HCT116 (cell line): ENCODE data around the gene SGCA. TPM values are rescaled to one million over a fixed set of nuclear protein-coding genes. Genes with fewer than 3 reads are reported as not detected.

Experiments
- ATAC-seq: fragments of 200-7000 bp; cut with Tn5 transposase; 2 replicates; pipeline ENCODE4 v1.9.1; 2020; ENCODE audit warnings: mild to moderate bottlenecking, moderate library complexity
- BruUV-seq: library from RNA; stranded (reverse); fragments of 400-500 nt; replicated peaks from 2 replicates; lab custom pipeline; 2021; lab: Mats Ljungman, UMichigan
- CTCF ChIA-PET: fragments of 300-600 bp; sonication (Branson Sonifier 250); formaldehyde crosslinking; loops from one replicate; lab custom pipeline; 2021; ENCODE audit warnings: antibody characterized with exemption; lab: Charles Lee
- POLR2A ChIA-PET: fragments of 300-600, 350-600 bp; sonication (Branson Sonifier 250); formaldehyde crosslinking; loops from one replicate; lab custom pipeline; 2021; ENCODE audit warnings: antibody characterized with exemption; lab: Charles Lee
- RAD21 ChIA-PET, 2 experiments: fragments of 300-600 bp; sonication (Branson Sonifier 250); formaldehyde crosslinking; loops; one replicate each; lab custom pipeline; 2023; ENCODE audit warnings: low total read pairs in 2 of 2; ENCODE audit not compliant: uncharacterized antibody in 2 of 2, unreplicated experiment in 2 of 2, low non-redundant PET in 1 of 2; lab: Charles Lee
- DNase-seq: peaks from one replicate; pipeline ENCODE4 v3.0.0-alpha.2; 2010; ENCODE audit warnings: low read depth, low spot score
- H2AFZ ChIP-seq: fragments of 200-600 bp; shearing (Covaris generic), sonication (generic); 2 replicates; pipeline ENCODE4 v1.6.1; 2017; ENCODE audit warnings: low read depth, mixed run types, mixed read lengths, antibody characterized with exemption, low read length; ENCODE audit not compliant: poor library complexity, severe bottlenecking
- H3K27ac ChIP-seq: 2 replicates; pipeline ENCODE4 v1.5.1; 2012; ENCODE audit warnings: low read depth, low read length
- H3K27me3 ChIP-seq: fragments of 200-600 bp; sonication (generic); 2 replicates; pipeline ENCODE4 v1.6.1; 2016; ENCODE audit warnings: mixed run types, low read length, mixed read lengths; ENCODE audit not compliant: insufficient read depth
- H3K36me3 ChIP-seq, 2 experiments: fragments of 200-500 bp in 1 of 2; fragments of 200-600 bp in 1 of 2; sonication (Bioruptor generic) in 1 of 2; sonication (generic) in 1 of 2; 2 replicates each; pipeline versions ENCODE4 v1.5.1 to v1.6.1; 2014 to 2016; ENCODE audit warnings: low read length in 2 of 2, inconsistent platforms in 1 of 2, mixed read lengths in 1 of 2, mixed run types in 1 of 2; ENCODE audit not compliant: insufficient read depth in 2 of 2, control insufficient read depth in 1 of 2
- H3K4me1 ChIP-seq, 2 experiments: fragments of 200-600 bp in 1 of 2; sonication (generic) in 1 of 2; 2 replicates each; pipeline versions ENCODE4 v1.5.1 to v1.6.1; 2012 to 2017; ENCODE audit warnings: low read length in 2 of 2, inconsistent platforms in 1 of 2, mild to moderate bottlenecking in 1 of 2, mixed read lengths in 1 of 2, mixed run types in 1 of 2, moderate library complexity in 1 of 2; ENCODE audit not compliant: insufficient read depth in 2 of 2, control insufficient read depth in 1 of 2
- H3K4me2 ChIP-seq: fragments of 200-600 bp; sonication (generic); 2 replicates; pipeline ENCODE4 v1.6.1; 2017; ENCODE audit warnings: mixed run types, low read length, mixed read lengths
- H3K4me3 ChIP-seq, 2 experiments: fragments of 200-600 bp in 1 of 2; sonication (generic) in 1 of 2; replicated peaks in 1 of 2; 2 replicates each; pipeline ENCODE4 v1.5.1; 2011 to 2016; ENCODE audit warnings: low read length in 2 of 2, control low read depth in 1 of 2, low read depth in 1 of 2, mild to moderate bottlenecking in 1 of 2, mixed read lengths in 1 of 2, mixed run types in 1 of 2
- H3K79me2 ChIP-seq: fragments of 200-600 bp; sonication (generic); 2 replicates; pipeline ENCODE4 v1.6.1; 2017; ENCODE audit warnings: mild to moderate bottlenecking, mixed run types, low read length, moderate library complexity, mixed read lengths; ENCODE audit not compliant: insufficient read depth
- H3K9ac ChIP-seq: fragments of 200-600 bp; sonication (generic); 2 replicates; pipeline ENCODE4 v1.6.1; 2016; ENCODE audit warnings: low read length, mixed read lengths
- H3K9me2 ChIP-seq: fragments of 200-600 bp; sonication (generic), shearing (Covaris generic); 2 replicates; pipeline ENCODE4 v1.6.1; 2017; ENCODE audit warnings: mixed run types, mild to moderate bottlenecking, moderate library complexity; ENCODE audit not compliant: insufficient read depth
- H3K9me3 ChIP-seq, 2 experiments: fragments of 200-500 bp in 1 of 2; fragments of 200-600 bp in 1 of 2; sonication (Bioruptor generic) in 1 of 2; sonication (generic) in 1 of 2; 2 replicates each; pipeline ENCODE4 v1.6.1; 2014 to 2017; ENCODE audit warnings: low read length in 2 of 2, mixed read lengths in 2 of 2, inconsistent platforms in 1 of 2, low read depth in 1 of 2, mild to moderate bottlenecking in 1 of 2, mixed run types in 1 of 2, moderate library complexity in 1 of 2; ENCODE audit not compliant: control insufficient read depth in 1 of 2, insufficient read depth in 1 of 2
- H4K20me1 ChIP-seq: fragments of 200-600 bp; sonication (generic), shearing (Covaris generic); 2 replicates; pipeline ENCODE4 v1.6.1; 2017; ENCODE audit warnings: mixed run types, mild to moderate bottlenecking, moderate library complexity; ENCODE audit not compliant: insufficient read depth
- CBX3 ChIP-seq: IDR thresholded peaks from 2 replicates; pipeline ENCODE4 v1.6.1; 2012; ENCODE audit warnings: low read depth
- CEBPB ChIP-seq: IDR thresholded peaks from 2 replicates; pipeline ENCODE4 v1.6.1; 2012; ENCODE audit warnings: low read depth
- ELF1 ChIP-seq: IDR thresholded peaks from 2 replicates; pipeline ENCODE4 v1.6.1; 2012; ENCODE audit warnings: low read depth, borderline replicate concordance
- EZH2 ChIP-seq: fragments of 200-600 bp; sonication (generic); IDR thresholded peaks from 2 replicates; pipeline ENCODE4 v1.6.1; 2017; ENCODE audit warnings: antibody characterized with exemption, mixed run types
- JUND ChIP-seq: IDR thresholded peaks from 2 replicates; pipeline ENCODE4 v1.6.1; 2012
- POLR2A ChIP-seq: IDR thresholded peaks from 2 replicates; pipeline ENCODE4 v1.7.0; 2011; ENCODE audit warnings: borderline replicate concordance; ENCODE audit not compliant: insufficient read depth, insufficient read length; ENCODE audit errors: extremely low read depth
- RAD21 ChIP-seq: IDR thresholded peaks from 2 replicates; pipeline ENCODE4 v1.6.1; 2012; ENCODE audit warnings: low read depth, mild to moderate bottlenecking
- SIN3A ChIP-seq: IDR thresholded peaks from 2 replicates; pipeline ENCODE4 v1.6.1; 2012; ENCODE audit warnings: low read depth
- SP1 ChIP-seq: IDR thresholded peaks from 2 replicates; pipeline ENCODE4 v1.6.1; 2012; ENCODE audit warnings: low read depth
- SRF ChIP-seq: IDR thresholded peaks from 2 replicates; pipeline ENCODE4 v1.6.1; 2012; ENCODE audit warnings: low read depth
- TCF7L2 ChIP-seq: IDR thresholded peaks from 2 replicates; pipeline ENCODE4 v1.7.0; 2011; ENCODE audit warnings: borderline replicate concordance, inconsistent platforms; ENCODE audit not compliant: insufficient read depth, insufficient read length; ENCODE audit errors: extremely low read depth
- YY1 ChIP-seq: IDR thresholded peaks from 2 replicates; pipeline ENCODE4 v1.6.1; 2011; ENCODE audit warnings: low read length, low read depth, moderate library complexity, mild to moderate bottlenecking; ENCODE audit not compliant: insufficient replicate concordance; ENCODE audit errors: extremely low read depth
- intact Hi-C: fragments of 100-400 bp; cut with micrococcal nuclease; formaldehyde crosslinking; loops from 2 replicates; pipeline ENCODE4 v1.10.0; 2022
- total RNA-seq: library from RNA; stranded (reverse); gene quantifications from one replicate; pipeline ENCODE4 v1.2.1, GENCODE V29; 2021; ENCODE audit not compliant: unreplicated experiment
- TF ChIP-seq, protein P1 (sequence below), 3 experiments: fragments of 200-600 bp in 1 of 3; sonication (generic) in 1 of 3; IDR thresholded peaks in 2 of 3; conservative IDR thresholded peaks in 1 of 3; 2 replicates each; pipeline ENCODE4 v1.5.1; 2012 to 2017; ENCODE audit warnings: low read depth in 2 of 3, low read length in 2 of 3, antibody characterized with exemption in 1 of 3, borderline replicate concordance in 1 of 3, control low read depth in 1 of 3, mild to moderate bottlenecking in 1 of 3, mixed read lengths in 1 of 3, mixed run types in 1 of 3, moderate library complexity in 1 of 3; ENCODE audit not compliant: insufficient read depth in 1 of 3
- TF ChIP-seq, protein P2 (sequence below): IDR thresholded peaks from 2 replicates; pipeline ENCODE4 v1.6.1; 2012
- TF ChIP-seq, protein P3 (sequence below): IDR thresholded peaks from 2 replicates; pipeline ENCODE4 v1.6.1; 2012
- TF ChIP-seq, protein P4 (sequence below): IDR thresholded peaks from 2 replicates; pipeline ENCODE4 v1.6.1; 2011; ENCODE audit warnings: mild to moderate bottlenecking, low read length, moderate library complexity; ENCODE audit not compliant: insufficient replicate concordance; ENCODE audit errors: extremely low read depth

The SGCA gene
- total RNA-seq, 1 experiment from 2014 or later = 0.37 TPM

DNA sequence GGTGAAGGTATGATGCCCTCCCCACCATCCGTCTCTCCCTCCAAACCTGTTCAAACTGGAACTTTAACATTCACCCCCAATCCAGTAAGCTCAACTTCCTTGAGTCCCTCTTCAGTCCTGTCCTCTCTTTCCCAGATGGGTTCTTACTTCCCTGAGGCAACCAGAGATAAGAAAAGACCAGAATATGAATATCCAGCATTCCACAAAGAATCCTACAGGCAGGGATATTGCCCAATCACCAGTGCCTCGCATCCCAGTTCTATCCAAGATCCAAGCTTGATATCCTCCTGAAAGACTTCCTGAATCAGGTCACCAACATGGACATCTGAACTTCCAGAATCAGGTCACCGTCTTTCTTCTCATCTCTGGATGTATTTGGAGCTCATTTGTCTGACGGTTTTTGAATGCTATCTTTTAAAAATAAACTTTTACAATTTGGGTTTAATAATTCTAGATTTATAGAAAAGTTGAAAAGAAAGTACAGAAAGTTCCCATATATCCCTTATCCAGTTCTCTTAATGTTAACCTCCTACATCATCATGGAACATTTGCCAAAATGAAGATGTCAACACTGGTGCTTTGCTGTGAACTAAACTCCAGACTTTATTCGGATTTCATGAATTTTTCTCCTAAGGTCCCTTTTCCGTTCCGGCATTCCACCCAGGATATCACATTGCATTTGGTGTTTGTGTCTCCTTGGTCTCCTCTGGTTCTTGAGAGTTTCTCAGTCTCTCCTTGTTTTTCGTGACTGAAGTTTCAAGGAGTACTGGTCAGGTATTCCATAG is 49.4 kb downstream of the SGCA start:
- ATAC-seq = no peak
- Histone ChIP-seq H3K27me3 (no peaks in the 10 kb centered on the region), H3K9me2 (no peaks in the 10 kb centered on the region), H2AFZ (peak overlapping the region; percentile 60), H3K4me1 (peaks cover 33 to 44% of the 10 kb centered on the region in 2 experiments)
- CTCF ChIA-PET = interaction anchor here (5.0 kb wide), 1 partner anchor 15 kb away, joined by 46 read pairs; the partner anchor contains the start of gene COL1A1
- POLR2A ChIA-PET = interaction anchor here (1.0 kb wide), 1 partner anchor 18 kb away, joined by 3 read pairs; no protein-coding TSS in a partner anchor
- TF ChIP-seq EZH2 (no peak), SIN3A (no peak), CEBPB (no peak), RAD21 (no peak), TCF7L2 (no peak), YY1 (no peak), POLR2A (no peak), ELF1 (no peak), CBX3 (no peak), JUND (no peak), SRF (no peak), SP1 (no peak)
- TF ChIP-seq, protein P1, sequence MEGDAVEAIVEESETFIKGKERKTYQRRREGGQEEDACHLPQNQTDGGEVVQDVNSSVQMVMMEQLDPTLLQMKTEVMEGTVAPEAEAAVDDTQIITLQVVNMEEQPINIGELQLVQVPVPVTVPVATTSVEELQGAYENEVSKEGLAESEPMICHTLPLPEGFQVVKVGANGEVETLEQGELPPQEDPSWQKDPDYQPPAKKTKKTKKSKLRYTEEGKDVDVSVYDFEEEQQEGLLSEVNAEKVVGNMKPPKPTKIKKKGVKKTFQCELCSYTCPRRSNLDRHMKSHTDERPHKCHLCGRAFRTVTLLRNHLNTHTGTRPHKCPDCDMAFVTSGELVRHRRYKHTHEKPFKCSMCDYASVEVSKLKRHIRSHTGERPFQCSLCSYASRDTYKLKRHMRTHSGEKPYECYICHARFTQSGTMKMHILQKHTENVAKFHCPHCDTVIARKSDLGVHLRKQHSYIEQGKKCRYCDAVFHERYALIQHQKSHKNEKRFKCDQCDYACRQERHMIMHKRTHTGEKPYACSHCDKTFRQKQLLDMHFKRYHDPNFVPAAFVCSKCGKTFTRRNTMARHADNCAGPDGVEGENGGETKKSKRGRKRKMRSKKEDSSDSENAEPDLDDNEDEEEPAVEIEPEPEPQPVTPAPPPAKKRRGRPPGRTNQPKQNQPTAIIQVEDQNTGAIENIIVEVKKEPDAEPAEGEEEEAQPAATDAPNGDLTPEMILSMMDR (IDR thresholded peaks at IDR 0.05 in 2 of 3, conservative IDR thresholded peaks at IDR 0.05 in 1 of 3; ENCODE audit: borderline replicate concordance in 1 of 3, insufficient read depth in 1 of 3, low read depth in 2 of 3, low read length in 2 of 3) = no peak
- TF ChIP-seq, protein P2, sequence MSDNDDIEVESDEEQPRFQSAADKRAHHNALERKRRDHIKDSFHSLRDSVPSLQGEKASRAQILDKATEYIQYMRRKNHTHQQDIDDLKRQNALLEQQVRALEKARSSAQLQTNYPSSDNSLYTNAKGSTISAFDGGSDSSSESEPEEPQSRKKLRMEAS = no peak
- TF ChIP-seq, protein P3, sequence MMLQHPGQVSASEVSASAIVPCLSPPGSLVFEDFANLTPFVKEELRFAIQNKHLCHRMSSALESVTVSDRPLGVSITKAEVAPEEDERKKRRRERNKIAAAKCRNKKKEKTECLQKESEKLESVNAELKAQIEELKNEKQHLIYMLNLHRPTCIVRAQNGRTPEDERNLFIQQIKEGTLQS = no peak
- TF ChIP-seq, protein P4, sequence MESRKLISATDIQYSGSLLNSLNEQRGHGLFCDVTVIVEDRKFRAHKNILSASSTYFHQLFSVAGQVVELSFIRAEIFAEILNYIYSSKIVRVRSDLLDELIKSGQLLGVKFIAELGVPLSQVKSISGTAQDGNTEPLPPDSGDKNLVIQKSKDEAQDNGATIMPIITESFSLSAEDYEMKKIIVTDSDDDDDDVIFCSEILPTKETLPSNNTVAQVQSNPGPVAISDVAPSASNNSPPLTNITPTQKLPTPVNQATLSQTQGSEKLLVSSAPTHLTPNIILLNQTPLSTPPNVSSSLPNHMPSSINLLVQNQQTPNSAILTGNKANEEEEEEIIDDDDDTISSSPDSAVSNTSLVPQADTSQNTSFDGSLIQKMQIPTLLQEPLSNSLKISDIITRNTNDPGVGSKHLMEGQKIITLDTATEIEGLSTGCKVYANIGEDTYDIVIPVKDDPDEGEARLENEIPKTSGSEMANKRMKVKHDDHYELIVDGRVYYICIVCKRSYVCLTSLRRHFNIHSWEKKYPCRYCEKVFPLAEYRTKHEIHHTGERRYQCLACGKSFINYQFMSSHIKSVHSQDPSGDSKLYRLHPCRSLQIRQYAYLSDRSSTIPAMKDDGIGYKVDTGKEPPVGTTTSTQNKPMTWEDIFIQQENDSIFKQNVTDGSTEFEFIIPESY = no peak
- TF ChIP-seq, all 23 proteins: peak for 0
- no peaks in the 10 kb centered on the region for H3K79me2 ChIP-seq
- no peak for DNase-seq
- H3K4me2 ChIP-seq = no peak overlapping the region
- BruUV-seq = no TSS peak
- H3K4me3 ChIP-seq = no peak overlapping the region
- H3K36me3 ChIP-seq = no peaks in the 10 kb centered on the region
- RAD21 ChIA-PET = no interaction called here
- H3K9ac ChIP-seq = no peak overlapping the region
- H3K9me3 ChIP-seq = no peaks in the 10 kb centered on the region
- no peak overlapping the region for H3K27ac ChIP-seq
- H4K20me1 ChIP-seq = no peaks in the 10 kb centered on the region
- intact Hi-C loops = no loop called here
